Ascending aorta (tissue), 2 donors: ENCODE measurements around the gene RPS2. TPM values are rescaled to one million over a fixed set of nuclear protein-coding genes. Genes with fewer than 3 reads are reported as not detected.
A peak's percentile ranks its signal among the peaks of the same experiment; 100 is the strongest.

Source experiments
- DNase-seq, 2 donors: peaks; one replicate each; pipeline ENCODE4 v3.0.0-alpha.2; 2019; ENCODE audit warnings: low spot score in 2 of 2
- H3K27ac ChIP-seq, 2 donors: fragments of 200-600 bp; sonication (generic); one replicate each; pipeline ENCODE4 v1.5.1; 2016 to 2017; ENCODE audit warnings: mild to moderate bottlenecking in 1 of 2
- H3K27me3 ChIP-seq: fragments of 200-600 bp; sonication (generic); one replicate; pipeline ENCODE4 v1.5.1; 2017
- H3K36me3 ChIP-seq, 2 donors: fragments of 200-600 bp; sonication (generic); one replicate each; pipeline ENCODE4 v1.5.1; 2016
- H3K4me1 ChIP-seq, 2 donors: fragments of 200-600 bp; sonication (generic); one replicate each; pipeline ENCODE4 v1.5.1; 2016 to 2017; ENCODE audit warnings: mild to moderate bottlenecking in 1 of 2
- H3K4me3 ChIP-seq, 2 donors: fragments of 200-600 bp; sonication (generic); one replicate each; pipeline ENCODE4 v1.5.1; 2016 to 2017; ENCODE audit warnings: mild to moderate bottlenecking in 1 of 2
- H3K9me3 ChIP-seq, 2 donors: fragments of 200-600 bp; sonication (generic); one replicate each; pipeline ENCODE4 v1.5.1; 2016
- CTCF ChIP-seq, 3 experiments: fragments of 200-600 bp in 2 of 3; fragments of 450-650 bp in 1 of 3; sonication (generic) in 2 of 3; IDR thresholded peaks; one replicate each; pipeline ENCODE4 v1.5.1; 2016 to 2019; ENCODE audit warnings: antibody characterized with exemption in 3 of 3, mild to moderate bottlenecking in 1 of 3, moderate library complexity in 1 of 3
- intact Hi-C: fragments of 100-400 bp; cut with DNase I; formaldehyde crosslinking; loops from one replicate; pipeline ENCODE4 v1.15.1; 2023
- total RNA-seq: library from RNA; depleted of rRNA; stranded (reverse); fragments of >200 nt; gene quantifications from one replicate; pipeline ENCODE4 v1.1.0, GENCODE V29; 2016

The RPS2 gene
- total RNA-seq, 1 donor from 2014 or later, result 2,866 TPM

- TF ChIP-seq CTCF (IDR thresholded peaks at IDR 0.05), result no peak
- DNase-seq, result no peak
- peak overlapping the region in 1 of 2 donors; percentile 39 for H3K4me3 ChIP-seq
- H3K4me1 ChIP-seq, result peaks cover 13 to 23% of the 10 kb centered on the region in 2 donors
- H3K27me3 ChIP-seq, result peaks cover 16% of the 10 kb centered on the region
- intact Hi-C loops, result no loop called here
- no peak overlapping the region for H3K27ac ChIP-seq
- H3K36me3 ChIP-seq, result peaks cover 5 to 7% of the 10 kb centered on the region in 2 donors
- H3K9me3 ChIP-seq, result no peaks in the 10 kb centered on the region
These were observed 26.5 kb upstream of the RPS2 start for GRCh38 chr16:1991135-1991551.

- Histone ChIP-seq H3K27ac (no peak overlapping the region), H3K9me3 (no peaks in the 10 kb centered on the region), H3K4me3 (peak overlapping the region in 1 of 2 donors; percentile 39), H3K27me3 (peaks cover 16% of the 10 kb centered on the region), H3K36me3 (peaks cover 11 to 13% of the 10 kb centered on the region in 2 donors), H3K4me1 (peaks cover 13 to 25% of the 10 kb centered on the region in 2 donors)
- intact Hi-C loops, result no loop called here
- no peak for TF ChIP-seq CTCF (IDR thresholded peaks at IDR 0.05)
- DNase-seq, result no peak
These were observed 25.9 kb upstream of the RPS2 start for GRCh38 chr16:1990351-1991134.

- no peak overlapping the region for H3K27ac ChIP-seq
- H3K9me3 ChIP-seq, result no peaks in the 10 kb centered on the region
- H3K4me3 ChIP-seq, result peak overlapping the region in 1 of 2 donors; percentile 39
- DNase-seq, result no peak
- intact Hi-C loops, result no loop called here
- no peak for TF ChIP-seq CTCF (IDR thresholded peaks at IDR 0.05)
- peaks cover 16 to 30% of the 10 kb centered on the region in 2 donors for H3K4me1 ChIP-seq
- peaks cover 14 to 16% of the 10 kb centered on the region in 2 donors for H3K36me3 ChIP-seq
- peaks cover 16% of the 10 kb centered on the region for H3K27me3 ChIP-seq
These were observed 25.4 kb upstream of the RPS2 start for GRCh38 chr16:1990101-1990350.

GRCh38 chr16:1989209-1990100 is 24.8 kb upstream of the RPS2 start, which contains the start of gene SYNGR3:
SYNGR3 (plus strand) TSS chr16:1989970; CDS start chr16:1990103, 133 bp downstream.
- H3K27me3 ChIP-seq, result peaks cover 16% of the 10 kb centered on the region
- H3K9me3 ChIP-seq, result no peaks in the 10 kb centered on the region
- peaks cover 14 to 16% of the 10 kb centered on the region in 2 donors for H3K36me3 ChIP-seq
- TF ChIP-seq CTCF (IDR thresholded peaks at IDR 0.05), result no peak
- no peak within 1 kb of the TSS for H3K27ac ChIP-seq
- intact Hi-C loops, result no loop called here
- H3K4me3 ChIP-seq, result peak within 1 kb of the TSS in 1 of 2 donors; percentile 39
- no peak for DNase-seq
- peaks cover 20 to 35% of the 10 kb centered on the region in 2 donors for H3K4me1 ChIP-seq

GRCh38 chr16:1987198-1987597 is 22.6 kb upstream of the RPS2 start:
- intact Hi-C loops, result no loop called here

More at GRCh38 chr16:1987198-1987597, 22.6 kb upstream of the RPS2 start:
- DNase-seq, result no peak
- H3K4me3 ChIP-seq, result no peak overlapping the region
- no peak overlapping the region for H3K27ac ChIP-seq
- peaks cover 16% of the 10 kb centered on the region for H3K27me3 ChIP-seq
- no peak for TF ChIP-seq CTCF (IDR thresholded peaks at IDR 0.05)
- H3K9me3 ChIP-seq, result no peaks in the 10 kb centered on the region
- H3K4me1 ChIP-seq, result peaks cover 19 to 34% of the 10 kb centered on the region in 2 donors
- peaks cover 14 to 16% of the 10 kb centered on the region in 2 donors for H3K36me3 ChIP-seq
